Stimulated activated CD8-positive, alpha-beta memory T cell treated with anti-CD3 and anti-CD28 coated beads, Interleukin-7, amount 100 ng/mL, for 1 hour (primary cell): ENCODE data around the gene CNIH1.
"Not testable (repeated sequence)": the region's sequence is repeated elsewhere in the genome, so short reads cannot be mapped to it uniquely, and the experiment has no call there.

ENCODE experiments used
- DNase-seq, 2 donors: peaks; one replicate each; pipeline ENCODE4 v3.0.0-alpha.2; 2020; ENCODE audit warnings: low read depth in 2 of 2

Gene CNIH1

DNA sequence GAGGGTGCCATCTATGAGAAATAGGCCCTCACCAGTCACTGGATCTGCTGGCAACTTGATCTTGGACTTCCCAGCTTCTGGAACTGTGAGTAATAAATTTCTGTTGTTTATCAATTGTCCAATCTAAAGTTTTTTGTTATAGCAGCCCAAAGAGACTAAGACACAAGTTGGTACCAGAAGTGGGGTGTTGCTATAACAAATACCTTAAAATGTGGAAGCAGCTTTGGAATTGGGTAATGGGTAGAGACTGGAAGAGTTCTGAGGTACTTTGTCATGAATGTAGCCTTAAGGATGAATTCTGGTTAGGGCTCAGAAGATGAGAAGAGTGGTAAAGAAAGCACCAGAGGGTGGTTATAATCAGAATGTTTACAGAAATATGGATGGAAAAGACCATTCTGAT is 26.1 kb upstream of the CNIH1 start:
- DNase-seq, result no peak

DNA sequence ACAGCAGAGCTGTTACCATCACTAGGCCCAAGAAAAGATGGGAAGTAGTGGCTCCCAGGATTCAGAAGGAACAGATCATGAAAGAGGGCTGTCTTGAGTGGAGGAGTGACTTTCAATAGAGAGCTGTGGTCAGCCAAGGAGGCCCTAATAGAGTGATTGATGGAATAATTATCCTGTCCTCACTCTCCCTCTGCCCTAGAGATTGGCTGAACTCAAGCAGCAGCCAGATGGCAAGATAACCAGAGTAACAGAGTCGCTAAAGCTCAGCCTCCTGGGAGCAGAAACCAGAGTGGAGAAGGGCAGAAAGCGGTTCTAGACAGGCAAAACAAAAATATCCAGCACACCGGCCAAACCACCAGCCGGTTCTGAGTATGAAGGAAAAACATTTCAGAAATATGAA is 24.5 kb upstream of the CNIH1 start:
- DNase-seq, result no peak

DNA sequence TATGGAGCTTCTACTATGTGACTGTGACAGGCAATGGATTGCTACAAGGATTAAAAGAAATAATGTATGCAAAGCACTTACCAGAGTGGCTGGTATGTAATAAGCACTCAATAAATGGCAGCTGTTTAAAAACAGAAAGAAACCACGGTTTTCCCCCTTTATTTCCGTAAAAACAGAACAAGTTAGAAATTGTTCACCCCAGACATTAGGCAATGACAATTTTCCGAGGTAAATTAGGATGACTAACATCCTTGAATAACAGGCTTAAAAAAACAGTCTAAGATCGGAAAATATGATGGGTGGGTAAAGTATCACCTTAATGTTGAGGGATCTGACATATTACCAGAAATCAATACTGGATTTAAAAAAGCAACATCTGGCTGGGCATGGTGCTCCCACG is 20.9 kb upstream of the CNIH1 start:
- no peak for DNase-seq

DNA sequence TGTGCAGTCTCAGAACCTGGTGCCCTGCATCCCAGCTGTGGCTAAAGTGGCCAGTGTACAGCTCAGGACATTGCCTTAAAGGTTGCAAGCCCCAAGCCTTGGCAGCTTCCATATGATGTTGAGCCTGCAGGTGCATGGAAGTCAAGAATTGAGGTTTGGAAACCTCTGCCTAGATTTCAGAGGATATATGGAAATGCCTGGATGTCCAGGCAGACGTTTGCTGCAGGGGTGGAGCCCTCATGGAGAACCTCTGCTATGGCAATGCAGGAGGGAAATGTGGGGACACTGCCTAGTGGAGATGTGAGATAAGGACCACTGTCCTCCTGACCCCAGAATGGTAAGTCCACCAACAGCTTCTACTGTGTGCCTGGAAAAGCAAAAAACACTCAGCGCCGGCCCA is 17.9 kb upstream of the CNIH1 start:
- no peak for DNase-seq

DNA sequence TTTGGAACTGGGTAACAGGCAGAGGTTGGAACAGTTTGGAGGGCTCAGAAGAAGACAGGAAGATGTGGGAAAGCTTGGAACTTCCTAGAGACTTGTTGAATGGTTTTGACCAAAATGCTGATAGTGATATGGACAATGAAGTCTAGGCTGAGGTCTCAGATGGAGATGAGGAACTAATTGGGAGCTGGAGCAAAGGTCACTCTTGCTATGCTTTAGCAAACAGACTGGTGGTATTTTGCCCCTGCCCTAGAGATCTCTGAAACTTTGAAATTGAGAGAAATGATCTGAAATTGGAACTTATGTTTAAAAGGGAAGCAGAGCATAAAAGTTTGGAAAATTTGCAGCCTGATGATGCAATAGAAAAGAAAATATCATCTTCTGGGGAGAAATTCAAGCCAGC is 17.4 kb upstream of the CNIH1 start:
- DNase-seq, result not testable (repeated sequence)

DNA sequence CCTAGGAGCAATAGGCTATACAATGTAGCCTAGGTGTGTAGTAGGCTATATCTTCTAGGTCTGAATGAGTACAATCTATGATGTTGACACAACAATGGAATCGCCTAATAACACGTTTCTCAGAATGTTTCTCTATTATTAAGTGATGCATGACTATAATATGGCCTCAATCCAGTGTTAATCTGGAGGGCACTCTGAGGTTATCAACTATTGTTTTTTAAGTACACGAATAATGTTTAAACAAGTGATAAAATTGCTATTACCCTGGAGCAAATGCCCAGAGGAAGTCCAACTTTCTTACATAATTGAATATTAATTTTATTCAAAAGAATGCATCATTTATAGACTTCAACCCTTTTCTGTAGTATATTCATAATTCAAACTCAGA is 16.4 kb upstream of the CNIH1 start:
- no peak for DNase-seq

DNA sequence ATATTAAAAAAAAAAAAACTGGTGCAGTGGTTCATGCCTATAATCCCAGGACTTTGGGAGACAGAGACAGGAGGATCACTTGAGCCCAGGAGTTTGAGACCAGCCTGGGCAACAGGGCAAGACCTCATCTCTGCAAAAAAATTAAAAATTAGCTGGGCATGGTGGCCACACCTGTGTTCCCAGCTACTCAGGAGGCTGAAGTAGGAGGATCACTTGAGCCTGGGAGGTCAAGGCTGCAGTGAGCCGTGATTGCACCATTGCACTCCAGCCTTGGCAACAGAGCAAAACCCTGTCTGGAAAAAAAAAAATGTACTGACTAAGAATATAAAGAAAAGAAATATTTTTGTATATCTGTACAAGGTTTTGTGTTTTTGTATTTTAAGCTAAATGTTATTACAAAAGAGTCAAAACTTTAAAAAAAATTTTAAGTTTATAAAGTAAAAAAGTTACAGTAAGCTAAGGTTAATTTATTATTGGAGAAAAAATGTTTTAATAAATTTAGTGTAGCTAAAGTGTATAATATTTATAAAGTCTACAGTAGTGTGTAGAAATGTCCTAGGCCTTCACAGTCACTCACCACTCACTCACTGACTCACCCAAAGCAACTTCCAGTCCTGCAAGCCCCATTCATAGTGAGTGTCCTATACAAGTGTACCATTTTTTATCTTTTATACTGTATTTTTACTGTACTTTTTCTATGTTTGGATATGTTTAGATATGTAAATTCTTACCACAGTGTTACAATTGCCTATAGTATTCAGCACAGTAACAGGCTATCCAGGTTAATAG is 15.8 kb upstream of the CNIH1 start:
- DNase-seq, result not testable (repeated sequence)

DNA sequence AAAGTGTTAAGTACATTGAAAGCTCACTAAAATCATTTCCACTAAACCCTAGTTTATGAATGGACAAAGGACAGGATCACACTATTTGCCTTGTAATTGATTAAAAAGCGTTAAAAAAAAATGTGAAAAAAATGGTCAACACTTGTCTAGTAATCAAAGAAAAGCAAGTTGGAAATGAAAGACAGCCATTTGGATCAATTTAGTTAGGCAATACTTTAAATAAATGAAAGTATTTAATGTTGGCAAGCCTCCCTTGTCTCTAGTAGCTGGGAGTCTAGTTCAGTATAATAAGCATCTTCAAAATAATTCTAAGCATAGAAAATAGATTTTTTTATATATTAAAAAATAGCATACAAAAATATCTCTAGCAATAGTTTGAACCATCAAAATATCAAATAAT is 14.2 kb upstream of the CNIH1 start:
- DNase-seq, result no peak

DNA sequence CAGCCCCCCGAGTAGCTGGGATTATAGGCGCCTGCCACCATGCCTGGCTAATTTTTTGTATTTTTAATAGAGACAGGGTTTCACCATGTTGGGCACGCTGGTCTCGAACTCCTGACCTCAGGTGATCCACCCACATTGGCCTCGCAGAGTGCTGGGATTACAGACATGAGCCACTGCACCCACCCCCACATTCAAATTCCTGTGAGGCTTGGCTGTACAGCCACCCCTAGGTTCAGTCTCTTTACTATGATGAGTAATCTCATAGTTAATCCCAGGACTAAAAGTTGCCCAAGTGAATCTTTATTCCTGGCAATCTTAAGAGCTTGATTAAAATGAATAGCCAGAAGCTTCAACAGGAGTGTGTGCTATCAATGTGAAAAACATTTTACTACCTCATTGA is 12.8 kb upstream of the CNIH1 start:
- not testable (repeated sequence) for DNase-seq

DNA sequence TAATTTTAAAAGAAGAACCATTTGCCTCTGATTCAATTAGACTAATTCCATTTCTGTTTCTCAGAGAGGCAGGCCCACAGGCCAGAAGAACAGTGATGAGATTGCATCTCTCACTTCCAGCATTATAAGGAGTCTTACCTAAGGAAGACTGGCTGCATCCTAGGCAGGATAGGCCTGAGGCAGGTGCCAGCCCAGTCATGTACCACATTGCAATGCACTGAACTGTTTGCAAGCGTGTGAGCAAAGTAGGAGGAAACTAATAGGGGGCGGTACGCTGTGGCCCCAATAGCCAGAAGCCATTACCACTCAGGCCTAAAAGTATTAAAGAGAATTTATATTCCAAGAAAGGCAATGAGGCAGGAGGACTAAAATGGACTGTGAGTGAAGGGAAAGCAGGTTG is 12.1 kb upstream of the CNIH1 start:
- no peak for DNase-seq

DNA sequence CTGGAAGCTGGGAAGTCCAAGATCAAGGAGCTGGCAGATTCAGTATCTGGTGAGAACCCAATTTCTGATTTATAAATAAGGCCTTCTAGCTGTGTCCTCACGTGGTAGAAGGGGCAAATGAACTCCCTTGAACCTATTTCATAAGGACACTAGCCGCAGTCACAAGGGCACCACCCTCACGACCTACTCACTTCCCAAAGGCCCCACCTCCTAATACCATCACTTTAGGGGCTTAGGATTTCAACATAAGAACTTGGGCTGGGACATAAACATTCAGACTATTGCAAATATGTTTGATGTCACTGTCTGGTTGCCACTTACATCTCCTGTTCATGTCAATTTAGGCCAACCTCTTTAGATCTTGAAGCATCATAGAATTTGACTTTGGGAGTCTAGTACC is 10.8 kb upstream of the CNIH1 start:
- DNase-seq, result no peak

DNA sequence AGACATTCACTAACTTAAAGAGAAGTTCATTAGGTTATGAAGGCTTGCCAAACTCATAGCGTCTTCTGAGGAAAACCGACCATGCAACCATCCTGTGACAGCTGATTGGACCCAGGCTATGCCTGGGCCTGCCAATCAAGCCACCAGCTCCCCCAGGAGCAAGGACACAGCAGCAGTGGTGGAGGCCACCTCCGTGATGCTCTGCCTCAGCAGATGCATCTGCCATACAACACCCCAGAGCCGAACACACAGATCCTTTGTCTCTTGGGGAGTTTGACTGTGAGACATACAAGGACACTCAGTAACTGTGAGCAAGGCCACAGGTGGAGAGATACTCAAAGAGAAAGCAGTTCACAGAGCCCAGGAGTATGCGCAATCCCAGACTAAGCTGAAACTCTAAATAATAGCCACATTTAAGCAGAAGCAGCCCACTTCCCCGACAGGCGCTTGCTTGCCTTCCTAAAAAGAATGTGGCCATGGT is 10.0 kb upstream of the CNIH1 start:
- DNase-seq, result no peak

DNA sequence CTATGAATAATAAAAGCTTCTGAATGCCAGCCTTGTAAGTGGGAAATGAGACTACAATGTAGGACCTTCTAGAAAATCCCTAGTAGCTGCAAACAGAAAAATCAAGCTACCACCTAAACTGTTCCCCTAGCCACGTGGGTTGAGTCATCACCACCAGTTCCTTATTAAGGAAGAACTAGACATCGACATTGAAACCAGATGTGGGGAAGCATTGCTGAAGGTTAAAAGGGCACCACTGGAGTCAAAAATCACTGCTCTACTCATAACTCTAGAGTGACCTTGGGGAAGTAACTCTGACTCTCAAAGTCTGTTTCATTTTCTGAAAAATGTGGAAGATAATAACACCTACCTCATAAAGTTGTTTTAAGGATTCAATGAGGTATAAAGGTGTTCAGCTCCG is 9.4 kb upstream of the CNIH1 start:
- no peak for DNase-seq

DNA sequence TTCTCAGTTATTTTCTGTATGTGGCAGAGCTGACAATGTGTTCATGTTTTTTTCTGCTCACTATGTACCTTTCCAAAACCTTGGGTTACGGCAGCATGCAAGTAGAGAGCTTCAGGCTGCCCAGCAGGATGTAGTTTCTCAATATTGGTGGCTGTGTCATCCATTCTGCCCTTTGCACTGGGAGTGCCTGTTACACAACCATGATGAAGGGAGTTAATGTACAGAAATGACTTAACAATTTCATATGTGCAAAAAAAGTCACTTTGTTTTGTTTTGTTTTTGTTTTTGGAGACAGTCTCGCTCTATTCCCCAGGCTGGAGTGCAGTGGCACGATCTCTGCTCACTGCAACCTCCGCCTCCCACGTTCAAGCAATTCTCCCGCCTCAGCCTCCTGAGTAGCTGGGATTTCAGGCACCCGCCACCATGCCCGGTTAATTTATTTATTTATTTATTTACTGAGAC is 6.1 kb upstream of the CNIH1 start:
- no peak for DNase-seq

DNA sequence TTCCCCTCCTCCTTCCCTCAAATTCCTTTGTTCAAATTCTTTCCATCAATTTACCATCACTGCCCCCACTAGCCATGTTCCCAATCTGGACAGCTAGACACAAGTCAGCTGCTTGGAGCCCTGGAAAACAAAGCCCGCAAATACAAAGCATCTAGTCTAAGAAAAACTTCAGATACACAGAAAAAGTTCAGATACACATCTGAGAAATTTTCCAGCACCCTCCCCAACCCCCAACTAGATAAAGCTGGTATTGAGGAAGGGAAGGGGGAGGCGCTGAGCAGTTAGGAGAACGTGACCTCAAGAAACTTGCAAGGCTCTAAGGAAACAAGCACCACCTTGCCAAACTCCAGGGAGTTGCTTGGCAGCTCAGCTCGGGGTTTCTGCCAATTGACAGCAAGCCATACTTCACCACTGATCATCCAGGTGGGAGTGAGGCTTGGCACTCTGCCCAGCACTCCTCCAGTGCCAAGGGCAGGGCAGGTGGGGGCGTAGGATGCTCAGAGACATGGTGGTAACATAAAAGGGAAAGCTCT is 5.1 kb upstream of the CNIH1 start:
- no peak for DNase-seq

DNA sequence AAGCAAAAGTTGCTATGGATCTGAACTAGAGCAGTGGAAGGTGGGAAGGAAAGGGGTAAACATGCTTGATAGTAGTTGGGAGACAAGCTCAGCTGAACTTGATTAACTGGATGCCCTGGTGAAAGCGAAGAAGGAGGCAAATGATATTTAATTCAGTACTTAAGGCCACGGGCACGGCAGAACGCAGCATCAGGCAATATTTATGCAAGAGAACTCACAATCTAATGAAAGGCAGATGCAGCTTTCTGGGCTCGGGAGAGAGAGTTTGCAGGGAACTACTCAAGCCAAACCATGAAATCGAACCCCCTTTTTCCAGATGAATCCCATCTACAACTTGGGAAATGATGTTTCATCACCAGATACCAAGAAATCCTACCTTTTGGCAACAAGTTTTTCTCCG is 3.5 kb upstream of the CNIH1 start:
- DNase-seq, result no peak

DNA sequence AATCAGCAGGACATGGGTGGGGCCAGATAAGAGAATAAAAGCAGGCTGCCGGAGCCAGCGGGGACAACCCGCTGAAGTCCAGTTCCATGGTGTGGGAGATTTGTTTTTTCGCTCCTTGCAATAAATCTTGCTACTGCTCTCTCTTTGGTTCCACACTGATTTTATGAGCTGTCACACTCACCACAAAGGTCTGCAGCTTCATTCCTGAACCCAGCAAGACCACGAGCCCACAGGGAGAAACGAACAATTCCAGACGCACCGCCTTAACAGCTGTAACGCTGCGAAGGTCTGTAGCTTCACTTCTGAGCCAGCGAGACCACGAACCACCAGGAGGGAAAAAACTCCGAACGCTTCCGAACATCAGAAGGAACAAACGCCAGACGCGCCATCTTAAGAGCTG is 2.8 kb upstream of the CNIH1 start:
- DNase-seq, result no peak

DNA sequence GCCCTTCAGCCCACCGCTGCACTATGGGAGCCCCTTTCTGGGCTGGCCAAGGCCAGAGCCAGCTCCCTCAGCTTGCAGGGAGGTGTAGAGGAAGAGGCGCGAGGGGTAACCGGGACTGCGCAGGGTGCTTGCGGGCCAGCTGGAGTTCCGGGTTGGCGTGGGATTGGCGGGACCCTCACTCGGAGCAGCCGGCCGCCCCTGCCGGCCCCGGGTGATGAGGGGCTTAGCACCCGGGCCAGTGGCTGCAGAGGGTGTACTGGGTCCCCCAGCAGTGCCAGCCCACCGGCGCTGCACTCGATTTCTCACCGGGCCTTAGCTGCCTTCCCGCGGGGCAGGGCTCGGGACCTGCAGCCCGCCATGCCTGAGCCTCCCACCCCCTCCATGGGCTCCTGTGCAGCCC is 1.8 kb upstream of the CNIH1 start:
- not testable (repeated sequence) for DNase-seq

DNA sequence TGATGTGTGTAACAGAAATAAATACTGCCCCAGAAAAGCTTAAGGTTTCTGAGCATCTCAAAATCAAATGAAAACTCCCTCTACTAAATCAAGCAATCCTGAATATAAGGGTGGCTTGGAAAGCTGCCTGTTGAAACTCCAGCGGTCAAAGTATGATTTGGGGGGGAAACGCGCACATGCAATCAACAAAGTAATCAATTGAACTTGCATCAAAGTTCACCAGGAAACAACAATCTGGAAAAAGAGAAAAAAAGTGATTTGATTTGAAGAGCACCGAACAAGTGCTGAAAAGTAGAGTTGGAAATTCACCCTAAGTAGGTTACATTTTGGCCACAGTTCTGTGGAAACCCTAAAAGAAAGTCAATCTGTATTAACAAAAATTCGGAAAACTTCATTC is 700 bp downstream of the CNIH1 start:
- DNase-seq, result no peak

DNA sequence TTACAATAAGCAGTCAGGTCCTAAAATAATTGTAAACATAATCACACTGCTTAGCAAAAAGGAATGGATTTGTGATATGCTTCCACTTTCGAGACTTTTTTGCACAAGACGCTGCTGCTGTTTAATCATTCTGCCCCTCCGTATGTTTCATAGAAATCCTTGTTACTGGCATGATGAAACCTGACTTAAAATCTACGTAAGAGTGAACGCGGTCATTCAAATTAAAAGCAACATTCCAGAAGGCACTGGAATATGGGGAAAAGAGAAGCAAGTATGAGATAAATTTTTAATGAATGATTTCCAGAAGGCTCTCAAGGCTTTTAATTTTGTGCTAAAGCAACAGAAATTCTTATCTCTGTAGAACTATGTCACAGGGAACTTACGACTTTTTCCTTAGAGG is 1.1 kb downstream of the CNIH1 start:
- no peak for DNase-seq

DNA sequence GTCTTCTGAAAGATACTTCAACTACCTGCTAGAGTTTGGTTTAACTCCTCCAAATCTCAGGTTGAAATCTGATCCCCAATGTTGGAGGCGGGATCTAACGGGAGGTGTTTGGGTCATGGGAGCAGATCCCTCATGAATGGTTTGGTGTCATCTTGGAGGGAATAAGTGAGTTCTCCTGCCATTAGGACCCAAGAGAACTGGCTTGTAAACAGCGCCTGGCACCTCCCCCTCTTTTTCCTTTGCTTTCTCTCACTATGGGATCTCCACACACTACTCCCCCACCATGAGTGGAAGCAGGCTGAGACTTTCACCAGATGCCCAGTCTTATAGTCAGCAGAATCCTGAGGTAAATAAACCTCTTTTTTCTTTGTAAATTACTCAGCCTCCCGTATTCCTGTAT is 2.5 kb downstream of the CNIH1 start:
- no peak for DNase-seq

DNA sequence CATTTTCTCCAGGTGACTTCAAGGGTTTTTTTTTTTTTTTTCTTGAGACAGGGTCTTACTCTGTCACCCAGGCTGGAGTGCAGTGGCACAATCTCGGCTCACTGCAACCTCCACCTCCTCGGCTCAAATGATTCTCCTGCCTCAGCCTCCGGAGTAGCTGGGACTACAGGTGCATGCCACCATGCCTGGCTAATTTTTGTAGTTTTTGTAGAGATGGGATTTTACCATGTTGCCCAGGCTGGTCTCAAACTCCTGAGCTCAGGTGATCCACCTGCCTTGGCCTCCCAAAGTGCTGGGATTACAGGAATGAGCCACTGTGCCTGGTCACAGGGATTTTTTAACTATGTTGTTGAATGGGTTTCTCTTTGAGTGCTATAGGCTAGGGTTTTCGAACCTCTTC is 3.2 kb downstream of the CNIH1 start:
- DNase-seq, result not testable (repeated sequence)

DNA sequence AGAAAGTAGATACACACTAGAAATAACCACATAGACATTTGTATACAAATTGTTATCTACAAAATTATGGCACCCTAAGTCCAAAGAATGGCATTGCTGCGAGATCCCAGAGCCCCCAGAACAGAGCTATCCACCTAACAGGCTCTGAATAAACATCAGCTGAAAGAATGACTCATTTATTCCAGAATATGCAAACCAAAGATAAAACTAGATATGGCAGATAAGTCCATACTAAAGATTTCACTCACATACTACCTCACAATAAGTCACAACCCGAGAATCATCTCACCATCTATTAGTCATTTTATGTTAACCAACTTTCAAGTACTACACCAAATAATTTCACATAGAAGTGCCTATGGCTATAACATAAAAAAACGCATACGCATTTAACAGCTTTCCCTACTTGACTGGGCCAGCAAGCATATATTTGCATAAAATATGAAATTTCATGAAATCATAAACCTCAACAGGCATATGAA is 5.6 kb downstream of the CNIH1 start:
- no peak for DNase-seq

DNA sequence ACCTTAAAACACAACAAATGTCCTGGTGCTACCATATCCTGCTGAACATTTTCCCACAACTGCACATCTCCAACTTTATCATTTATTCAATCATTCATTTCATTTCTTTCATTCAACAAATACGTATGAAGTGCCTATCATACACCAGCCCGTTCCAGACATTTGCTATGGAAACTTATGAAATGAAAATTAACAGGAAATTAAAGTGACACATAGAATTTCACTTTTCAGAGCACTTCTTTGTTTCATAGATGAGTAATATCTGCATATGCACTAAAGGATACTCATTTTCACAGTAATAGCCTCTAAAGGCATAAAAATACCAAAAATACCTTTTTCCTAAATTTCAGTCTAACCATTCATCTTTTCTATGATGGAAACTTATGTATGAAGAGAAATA is 12.6 kb downstream of the CNIH1 start:
- no peak for DNase-seq
